Sigmoid colon (tissue), 4 donors: ENCODE data around the gene MLIP.

Experiments used
- CTCF ChIP-seq, 4 experiments: fragments of 450-650 bp in 3 of 4; fragments of 200-600 bp in 1 of 4; IDR thresholded peaks; one replicate each; pipeline ENCODE4 v1.5.1; 2016 to 2019; ENCODE audit warnings: antibody characterized with exemption in 4 of 4, mild to moderate bottlenecking in 3 of 4, moderate library complexity in 2 of 4
- EP300 ChIP-seq, 4 donors: sonication (generic); formaldehyde crosslinking; IDR thresholded peaks; one replicate each; pipeline ENCODE4 v1.6.1; 2017; ENCODE audit warnings: antibody characterized with exemption in 4 of 4

GRCh38 chr6:54196905-54197304 lies 85.7 kb downstream of the MLIP start:
- TF ChIP-seq CTCF (IDR thresholded peaks at IDR 0.05), result no peak
- TF ChIP-seq EP300 (IDR thresholded peaks at IDR 0.05), result no peak
